Measurements from ENCODE around the gene KRT23. TPM values are rescaled to one million over a fixed set of nuclear protein-coding genes. Genes with fewer than 3 reads are reported as not detected.

The KRT23 gene
- total RNA-seq, 1 donor from 2014 or later, result 0.16 TPM

GRCh38 chr17:40884708-40885512 lies 52.5 kb downstream of the KRT23 start, which contains the start of gene KRT20:
Gene KRT20 (minus strand): TSS chr17:40885242. CDS start chr17:40885185, 57 bp downstream.
- ATAC-seq, result no peak
- no peak for DNase-seq (ENCODE audit: missing footprints)
- intact Hi-C loops (cut with DNase I), result no loop called here

GRCh38 chr17:40883626-40884334 lies 53.7 kb downstream of the KRT23 start:
- DNase-seq (ENCODE audit: missing footprints) (no peak), ATAC-seq (no peak)
- intact Hi-C loops (cut with DNase I), result no loop called here

GRCh38 chr17:40883031-40883430 lies 54.4 kb downstream of the KRT23 start:
- intact Hi-C loops (cut with DNase I), result no loop called here
- ATAC-seq, result no peak
- no peak for DNase-seq (ENCODE audit: missing footprints)

- no peak for DNase-seq (ENCODE audit: missing footprints)
- intact Hi-C loops (cut with DNase I), result no loop called here
- ATAC-seq, result no peak
These were observed 58.4 kb downstream of the KRT23 start for GRCh38 chr17:40879026-40879425.

- intact Hi-C loops (cut with DNase I), result no loop called here
- no peak for ATAC-seq
These were observed 59.4 kb downstream of the KRT23 start for GRCh38 chr17:40878044-40878443.

GRCh38 chr17:40873801-40874200 lies 63.6 kb downstream of the KRT23 start:
- DNase-seq (ENCODE audit: missing footprints) (no peak), ATAC-seq (no peak)
- intact Hi-C loops (cut with DNase I), result no loop called here

More at GRCh38 chr17:40878044-40878443, 59.4 kb downstream of the KRT23 start:
- no peak for DNase-seq (ENCODE audit: missing footprints)

GRCh38 chr17:40873255-40873654 lies 64.2 kb downstream of the KRT23 start:
- intact Hi-C loops (cut with DNase I), result no loop called here
- DNase-seq (ENCODE audit: missing footprints) (no peak), ATAC-seq (no peak)

Other genes starting within 250 kb of the KRT23 start
- not detected for gene KRT24, start 233.9 kb downstream of the KRT23 start, total RNA-seq
- not detected for gene KRT25, start 182.3 kb downstream of the KRT23 start, total RNA-seq
- not detected for gene KRT26, start 165.4 kb downstream of the KRT23 start, total RNA-seq
- gene KRT27, start 155.1 kb downstream of the KRT23 start, total RNA-seq, result not detected
- not detected for gene KRT28, start 137.7 kb downstream of the KRT23 start, total RNA-seq
- 48.0 TPM for gene KRT10, start 115.0 kb downstream of the KRT23 start, total RNA-seq
- not detected for gene KRT12, start 70.4 kb downstream of the KRT23 start, total RNA-seq
- not detected for gene KRT20, start 52.4 kb downstream of the KRT23 start, total RNA-seq
- not detected for gene KRT39, start 29.3 kb upstream of the KRT23 start, total RNA-seq
- not detected for gene KRT40, start 46.7 kb upstream of the KRT23 start, total RNA-seq
- not detected for gene KRTAP3-3, start 56.5 kb upstream of the KRT23 start, total RNA-seq
- not detected for gene KRTAP3-2, start 62.3 kb upstream of the KRT23 start, total RNA-seq
- gene KRTAP3-1, start 71.5 kb upstream of the KRT23 start, total RNA-seq, result not detected
- gene KRTAP1-5, start 89.6 kb upstream of the KRT23 start, total RNA-seq, result not detected
- gene KRTAP1-4, start 92.5 kb upstream of the KRT23 start, total RNA-seq, result not detected
- not detected for gene KRTAP1-3, start 97.2 kb upstream of the KRT23 start, total RNA-seq
- gene KRTAP1-1, start 103.8 kb upstream of the KRT23 start, total RNA-seq, result not detected
- gene KRTAP2-1, start 109.7 kb upstream of the KRT23 start, total RNA-seq, result not detected
- gene KRTAP2-2, start 117.6 kb upstream of the KRT23 start, total RNA-seq, result not detected
- not detected for gene KRTAP2-3, start 122.5 kb upstream of the KRT23 start, total RNA-seq
- not detected for gene KRTAP2-4, start 128.2 kb upstream of the KRT23 start, total RNA-seq
- gene KRTAP4-7, start 146.5 kb upstream of the KRT23 start, total RNA-seq, result not detected
- not detected for gene KRTAP4-8, start 160.5 kb upstream of the KRT23 start, total RNA-seq
- gene KRTAP4-16, start 164.6 kb upstream of the KRT23 start, total RNA-seq, result not detected
- gene KRTAP4-9, start 167.7 kb upstream of the KRT23 start, total RNA-seq, result not detected
- not detected for gene KRTAP4-11, start 180.7 kb upstream of the KRT23 start, total RNA-seq
- not detected for gene KRTAP4-12, start 186.5 kb upstream of the KRT23 start, total RNA-seq
- gene KRTAP4-6, start 202.9 kb upstream of the KRT23 start, total RNA-seq, result not detected
- not detected for gene KRTAP4-5, start 212.2 kb upstream of the KRT23 start, total RNA-seq
- not detected for gene KRTAP4-4, start 223.1 kb upstream of the KRT23 start, total RNA-seq
- not detected for gene KRTAP4-3, start 230.6 kb upstream of the KRT23 start, total RNA-seq
- gene KRTAP4-2, start 240.6 kb upstream of the KRT23 start, total RNA-seq, result not detected
- gene KRTAP4-1, start 247.3 kb upstream of the KRT23 start, total RNA-seq, result not detected

Measured in Right ventricle myocardium inferior (tissue), 1 donor.